ENCODE data around the gene KCNK2. TPM values are rescaled to one million over a fixed set of nuclear protein-coding genes. Genes with fewer than 3 reads are reported as not detected.
A peak's percentile ranks its signal among the peaks of the same experiment; 100 is the strongest.

Gene KCNK2
- total and polyA plus RNA-seq, 2 of the 4 experiments (the other 2 are of a cell fraction), result 45.9 to 86.9 TPM

GRCh38 chr1:215115760-215116159 lies 33.2 kb downstream of the KCNK2 start:
- no peaks in the 10 kb centered on the region for H3K36me3 ChIP-seq (ENCODE audit: control insufficient read depth, insufficient read depth, low read length)
- no peaks in the 10 kb centered on the region for H3K9me3 ChIP-seq (ENCODE audit: control insufficient read depth, insufficient read depth, low read length)
- BruUV-seq (replicated peaks), result no TSS peak
- no peak for ATAC-seq (ENCODE audit: low read depth)
- no peak overlapping the region for H3K56ac ChIP-seq (ENCODE audit: extremely low read depth, insufficient read depth, low read length)
- no peak overlapping the region for H2AK9ac ChIP-seq (replicated peaks; ENCODE audit: low read depth, low read length, poor library complexity)
- no peak overlapping the region for H2AFZ ChIP-seq (replicated peaks; ENCODE audit: low read length, poor library complexity)
- no peak for DNase-seq
- no peak overlapping the region for H2BK20ac ChIP-seq (ENCODE audit: low read depth, low read length)
- H2BK120ac ChIP-seq (ENCODE audit: low read depth, low read length), result no peak overlapping the region
- no peak overlapping the region for H3K4ac ChIP-seq (ENCODE audit: low read depth, low read length)
- H3K9ac ChIP-seq (ENCODE audit: low read depth, low read length), result no peak overlapping the region
- H4K20me1 ChIP-seq (ENCODE audit: insufficient read depth, low read length), result peaks cover 5% of the 10 kb centered on the region; the same call in 1 of the 2 replicates
- H2AK5ac ChIP-seq (ENCODE audit: low read depth, low read length), result no peak overlapping the region
- in situ Hi-C loops (cut with MboI; ENCODE audit: low sequenced_read_pairs) (no loop called here), intact Hi-C loops (cut with micrococcal nuclease) (no loop called here), dilution Hi-C loops (cut with HindIII; ENCODE audit: low sequenced_read_pairs, unreplicated experiment) (no loop called here)
- no peak overlapping the region for H4K91ac ChIP-seq (ENCODE audit: insufficient read depth, low read depth, low read length)
- peaks cover 3% of the 10 kb centered on the region; the same call in 1 of the 2 replicates for H3K9me1 ChIP-seq (ENCODE audit: insufficient read depth, low read length)
- H3K23ac ChIP-seq (ENCODE audit: low read depth, low read length), result no peak overlapping the region
- H2BK15ac ChIP-seq (ENCODE audit: low read depth, low read length), result 0 out of 3 replicates have a peak overlapping the region, but pooled peaks have one; percentile 14
- peaks cover 0 to 9% of the 10 kb centered on the region in 2 experiments; a peak in 1 of 4 replicates for H3K79me1 ChIP-seq (ENCODE audit: low read depth in 1 of 2, low read length in 2 of 2)
- H4K5ac ChIP-seq (ENCODE audit: low read depth, low read length), result no peak overlapping the region
- H3K27ac ChIP-seq (ENCODE audit: insufficient read depth, low read length), result no peak overlapping the region
- no peak overlapping the region for H3K4me2 ChIP-seq (ENCODE audit: low read depth, low read length)
- H4K8ac ChIP-seq (ENCODE audit: low read depth in 2 of 2, low read length in 2 of 2), result no peak overlapping the region
- H3K14ac ChIP-seq (replicated peaks; ENCODE audit: low read depth, low read length), result no peak overlapping the region
- H3K4me1 ChIP-seq (ENCODE audit: control insufficient read depth, insufficient read depth, low read length), result no peaks in the 10 kb centered on the region
- no peaks in the 10 kb centered on the region for H3K27me3 ChIP-seq (ENCODE audit: control insufficient read depth, insufficient read depth, low read length)
- ChIA-PET CTCF (interaction anchor here (0.7 to 1.0 kb wide), 2 partner anchors 10 to 11 kb away, joined by 3 to 4 read pairs; no protein-coding TSS in a partner anchor), POLR2A (ENCODE audit: unreplicated experiment) (no interaction called here)
- WGBS, 2 experiments (ENCODE audit: extremely low coverage in 2 of 2, insufficient read length in 1 of 2), result no CpG with 5 or more reads among the region's 1 CpG
- H2BK5ac ChIP-seq (ENCODE audit: low read depth, low read length, poor library complexity, severe bottlenecking), result no peak overlapping the region
- no peak overlapping the region for H3K4me3 ChIP-seq (ENCODE audit: insufficient read depth, low read depth, low read length)
- no peak overlapping the region for H3K18ac ChIP-seq (ENCODE audit: low read depth, low read length)
- no peak for TF ChIP-seq MXI1 (IDR thresholded peaks at IDR 0.05; ENCODE audit: borderline replicate concordance, low read depth, low read length)
- no peak for TF ChIP-seq CTCF (conservative IDR thresholded peaks at IDR 0.05; ENCODE audit: low read depth, low read length)
- TF ChIP-seq FOS (IDR thresholded peaks at IDR 0.05; ENCODE audit: low read depth, low read length), result no peak
- no peak for TF ChIP-seq CEBPB (IDR thresholded peaks at IDR 0.05; ENCODE audit: low read depth, low read length)
- no peak for TF ChIP-seq ELK1 (IDR thresholded peaks at IDR 0.05; ENCODE audit: borderline replicate concordance, low read depth, low read length)
- no peak for TF ChIP-seq MAFK (IDR thresholded peaks at IDR 0.05; ENCODE audit: low read depth, low read length)
